Dedifferentiated amniotic fluid mesenchymal stem cell (primary cell): ENCODE measurements around the gene SSX1.
"Not testable (repeated sequence)": the region's sequence is repeated elsewhere in the genome, so short reads cannot be mapped to it uniquely, and the experiment has no call there.

Experiments
- DNase-seq: peaks from one replicate; pipeline ENCODE4 v3.0.0-alpha.2; 2016; ENCODE audit errors: extremely low spot score

SSX1 gene, protein sequence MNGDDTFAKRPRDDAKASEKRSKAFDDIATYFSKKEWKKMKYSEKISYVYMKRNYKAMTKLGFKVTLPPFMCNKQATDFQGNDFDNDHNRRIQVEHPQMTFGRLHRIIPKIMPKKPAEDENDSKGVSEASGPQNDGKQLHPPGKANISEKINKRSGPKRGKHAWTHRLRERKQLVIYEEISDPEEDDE

DNA sequence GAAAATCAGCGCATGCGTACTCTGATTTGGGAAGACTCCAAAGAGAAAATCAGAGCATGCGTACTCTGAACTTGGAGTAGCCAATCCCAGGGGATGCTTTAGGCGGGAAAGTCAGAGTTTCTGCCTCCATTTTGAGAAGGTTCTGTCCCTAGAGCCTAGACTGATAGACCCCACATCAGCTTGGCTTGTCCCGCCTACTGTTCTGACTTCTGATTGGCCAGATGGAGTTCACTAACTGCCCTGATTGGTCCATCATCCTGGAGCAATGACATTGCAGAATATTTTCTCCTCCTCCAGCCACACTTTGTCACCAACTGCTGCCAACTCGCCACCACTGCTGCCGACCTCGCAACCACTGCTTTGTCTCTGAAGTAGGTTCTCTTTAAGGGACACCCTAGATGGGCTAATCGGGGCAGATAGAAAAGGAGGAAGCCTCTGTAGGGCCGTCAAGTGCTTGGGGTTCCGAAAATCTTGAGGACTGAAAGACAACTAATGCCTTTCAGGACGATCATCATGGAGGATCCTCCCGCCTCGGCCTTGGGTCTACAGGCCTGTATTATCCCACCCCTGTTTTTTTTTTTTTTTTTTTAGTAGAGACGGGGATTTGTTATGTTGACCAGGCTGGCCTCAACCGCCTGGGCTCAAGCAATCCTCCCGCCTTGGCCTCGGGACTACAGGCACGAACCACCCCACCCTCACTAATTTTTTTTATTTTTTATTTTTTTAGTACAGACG lies at the start of gene SSX1:
Gene SSX1, plus strand, starts transcription at position 331 of the 735 bp plus-strand sequence. CDS start 1,850 bp downstream, outside the sequence.
- not testable (repeated sequence) for DNase-seq

DNA sequence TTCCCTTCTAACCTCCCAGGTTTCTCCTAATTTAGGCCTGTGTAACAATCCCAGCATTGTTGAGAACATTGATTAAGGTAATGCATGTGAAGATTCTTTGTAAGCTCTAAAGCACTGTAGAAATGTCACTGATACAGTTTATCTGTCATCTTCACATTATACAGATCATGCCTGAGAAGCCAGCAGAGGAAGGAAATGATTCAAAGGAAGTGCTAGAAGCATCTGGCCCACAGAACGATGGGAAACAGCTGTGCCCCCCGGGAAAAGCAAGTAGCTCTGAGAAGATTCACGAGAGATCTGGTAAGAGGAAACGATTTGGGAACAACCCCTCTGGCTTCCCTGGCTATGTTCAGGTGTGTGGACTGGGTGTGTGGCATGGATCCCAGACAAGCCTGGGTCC lies 40.9 kb upstream of the SSX1 start:
- DNase-seq: not testable (repeated sequence)

GRCh38 chrX:48224196-48224595 lies 31.0 kb upstream of the SSX1 start:
- not testable (repeated sequence) for DNase-seq

DNA sequence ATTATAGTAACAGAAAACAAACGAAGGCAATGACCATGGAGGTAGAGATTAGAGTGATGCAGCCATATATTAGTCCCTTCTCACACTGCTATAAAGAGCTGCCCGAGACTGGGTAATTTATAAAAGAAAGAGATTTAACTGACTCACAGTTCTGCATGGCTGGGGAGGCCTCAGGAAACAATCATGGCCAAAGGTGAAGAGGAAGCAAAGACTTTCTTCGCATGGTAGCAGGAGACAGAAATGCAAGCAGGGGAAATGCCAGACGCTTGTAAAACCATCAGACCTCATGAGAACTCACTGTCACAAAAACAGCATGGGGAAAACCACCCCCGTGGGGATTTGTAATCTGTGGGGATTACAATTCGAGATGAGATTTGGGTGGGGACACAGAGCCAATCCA lies 2.2 kb upstream of the SSX1 start:
- not testable (repeated sequence) for DNase-seq

GRCh38 chrX:48274365-48274764 lies 19.2 kb downstream of the SSX1 start:
- not testable (repeated sequence) for DNase-seq

- no peak for DNase-seq
These were observed 23.8 kb downstream of the SSX1 start for GRCh38 chrX:48278958-48279357.

GRCh38 chrX:48280729-48281128 lies 25.5 kb downstream of the SSX1 start:
- not testable (repeated sequence) for DNase-seq

DNA sequence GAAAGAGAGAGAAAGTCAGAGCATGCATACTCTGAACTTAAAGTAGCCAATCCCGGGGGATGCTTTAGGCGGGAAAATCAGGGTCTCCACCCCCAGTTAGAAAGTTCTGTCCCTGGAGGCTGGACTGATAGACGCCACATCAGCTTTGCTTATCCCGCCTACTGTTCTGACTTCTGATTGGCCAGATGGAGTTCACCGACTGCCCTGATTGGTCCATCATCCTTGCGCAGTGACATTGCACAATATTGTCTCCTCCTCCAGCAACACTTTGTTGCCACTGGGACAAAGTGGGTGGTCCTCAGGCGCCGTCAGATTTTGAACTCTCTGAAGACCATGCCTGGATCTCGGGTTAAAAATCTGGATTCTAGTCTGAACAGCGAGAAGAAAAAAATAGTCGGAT lies 51.0 kb downstream of the SSX1 start:
- no peak for DNase-seq

- not testable (repeated sequence) for DNase-seq
These were observed 58.8 kb downstream of the SSX1 start for GRCh38 chrX:48313996-48314395.
